Stimulated activated effector memory CD8-positive, alpha-beta T cell treated with anti-CD3 and anti-CD28 coated beads, Interleukin-12 subunit alpha, Interleukin-12 subunit beta, amount 100 ng/mL, for 72 hours (primary cell): ENCODE measurements around the gene GJA1.
"Not testable (repeated sequence)": the region's sequence is repeated elsewhere in the genome, so short reads cannot be mapped to it uniquely, and the experiment has no call there.

ENCODE experiments used
- ATAC-seq: fragments of 150-1000 bp; cut with Tn5 transposase; 2 replicates; pipeline ENCODE4 v1.10.0; 2021
- DNase-seq, 2 donors: peaks; one replicate each; pipeline ENCODE4 v3.0.0; 2021 to 2022; ENCODE audit warnings: low spot score in 2 of 2
- H3K27ac Mint-ChIP-seq: one replicate; pipeline ENCODE4 v1.8.0; 2022; ENCODE audit warnings: mild to moderate bottlenecking, mixed read lengths
- H3K36me3 Mint-ChIP-seq: one replicate; pipeline ENCODE4 v1.8.0; 2022; ENCODE audit warnings: mild to moderate bottlenecking, mixed read lengths
- H3K4me1 Mint-ChIP-seq: one replicate; pipeline ENCODE4 v1.8.0; 2022; ENCODE audit warnings: mixed read lengths
- H3K4me3 Mint-ChIP-seq: one replicate; pipeline ENCODE4 v1.8.0; 2022; ENCODE audit warnings: mild to moderate bottlenecking, mixed read lengths
- H3K9me3 Mint-ChIP-seq: one replicate; pipeline ENCODE4 v1.8.0; 2022; ENCODE audit warnings: mixed read lengths

GJA1 gene

GRCh38 chr6:121435444-121436069 is at the start of gene GJA1:
GJA1 (plus strand) TSS chr6:121435646; CDS start chr6:121446848, 11,202 bp downstream.
- ATAC-seq, result no peak
- no peak for DNase-seq
- Mint-ChIP-seq H3K9me3 (no peaks in the 10 kb centered on the region), H3K36me3 (no peaks in the 10 kb centered on the region), H3K4me3 (peak within 1 kb of the TSS; percentile 72), H3K27ac (no peak within 1 kb of the TSS), H3K4me1 (peaks cover 11% of the 10 kb centered on the region)

- not testable (repeated sequence) for H3K4me3 Mint-ChIP-seq, H3K27ac Mint-ChIP-seq, ATAC-seq, H3K9me3 Mint-ChIP-seq, H3K4me1 Mint-ChIP-seq, DNase-seq, H3K36me3 Mint-ChIP-seq
Measured at GRCh38 chr6:121386551-121386950, 48.9 kb upstream of the GJA1 start.

- Mint-ChIP-seq H3K9me3 (no peaks in the 10 kb centered on the region), H3K4me3 (no peak overlapping the region), H3K27ac (no peak overlapping the region), H3K4me1 (no peaks in the 10 kb centered on the region), H3K36me3 (no peaks in the 10 kb centered on the region)
- DNase-seq, result no peak
- peak; percentile 22 for ATAC-seq
Measured at GRCh38 chr6:121389419-121389818, 46.0 kb upstream of the GJA1 start.

- H3K4me3 Mint-ChIP-seq, result no peak overlapping the region
- H3K4me1 Mint-ChIP-seq, result no peaks in the 10 kb centered on the region
- no peak overlapping the region for H3K27ac Mint-ChIP-seq
- DNase-seq (no peak), ATAC-seq (no peak)
- H3K36me3 Mint-ChIP-seq, result no peaks in the 10 kb centered on the region
- H3K9me3 Mint-ChIP-seq, result no peaks in the 10 kb centered on the region
Measured at GRCh38 chr6:121393731-121394505, 41.5 kb upstream of the GJA1 start.

- H3K27ac Mint-ChIP-seq, result no peak overlapping the region
- no peaks in the 10 kb centered on the region for H3K9me3 Mint-ChIP-seq
- ATAC-seq (no peak), DNase-seq (no peak)
- H3K4me3 Mint-ChIP-seq, result no peak overlapping the region
- H3K4me1 Mint-ChIP-seq, result no peaks in the 10 kb centered on the region
- H3K36me3 Mint-ChIP-seq, result no peaks in the 10 kb centered on the region
Measured at GRCh38 chr6:121395736-121396135, 39.7 kb upstream of the GJA1 start.

GRCh38 chr6:121397188-121397587 is 38.3 kb upstream of the GJA1 start:
- not testable (repeated sequence) for ATAC-seq, H3K4me3 Mint-ChIP-seq, H3K27ac Mint-ChIP-seq, DNase-seq, H3K36me3 Mint-ChIP-seq, H3K4me1 Mint-ChIP-seq, H3K9me3 Mint-ChIP-seq

GRCh38 chr6:121398127-121398526 is 37.3 kb upstream of the GJA1 start:
- no peak overlapping the region for H3K4me3 Mint-ChIP-seq
- H3K36me3 Mint-ChIP-seq, result no peaks in the 10 kb centered on the region
- ATAC-seq (no peak), DNase-seq (no peak)
- H3K9me3 Mint-ChIP-seq, result no peaks in the 10 kb centered on the region
- H3K4me1 Mint-ChIP-seq, result no peaks in the 10 kb centered on the region
- H3K27ac Mint-ChIP-seq, result no peak overlapping the region

- Mint-ChIP-seq H3K4me1 (no peaks in the 10 kb centered on the region), H3K27ac (no peak overlapping the region), H3K36me3 (no peaks in the 10 kb centered on the region), H3K9me3 (no peaks in the 10 kb centered on the region), H3K4me3 (no peak overlapping the region)
- DNase-seq (no peak), ATAC-seq (no peak)
Measured at GRCh38 chr6:121399966-121400365, 35.5 kb upstream of the GJA1 start.

GRCh38 chr6:121403964-121404363 is 31.5 kb upstream of the GJA1 start:
- Mint-ChIP-seq H3K4me1 (no peaks in the 10 kb centered on the region), H3K9me3 (no peaks in the 10 kb centered on the region), H3K27ac (no peak overlapping the region), H3K36me3 (no peaks in the 10 kb centered on the region), H3K4me3 (no peak overlapping the region)
- ATAC-seq, result no peak
- DNase-seq, result no peak

- no peaks in the 10 kb centered on the region for H3K9me3 Mint-ChIP-seq
- no peak overlapping the region for H3K4me3 Mint-ChIP-seq
- H3K27ac Mint-ChIP-seq, result no peak overlapping the region
- ATAC-seq (no peak), DNase-seq (no peak)
- no peaks in the 10 kb centered on the region for H3K36me3 Mint-ChIP-seq
- no peaks in the 10 kb centered on the region for H3K4me1 Mint-ChIP-seq
Measured at GRCh38 chr6:121405306-121405705, 30.1 kb upstream of the GJA1 start.

- no peaks in the 10 kb centered on the region for H3K9me3 Mint-ChIP-seq
- H3K36me3 Mint-ChIP-seq, result no peaks in the 10 kb centered on the region
- no peak overlapping the region for H3K27ac Mint-ChIP-seq
- no peak for ATAC-seq
- no peak for DNase-seq
- no peaks in the 10 kb centered on the region for H3K4me1 Mint-ChIP-seq
- no peak overlapping the region for H3K4me3 Mint-ChIP-seq
Measured at GRCh38 chr6:121408321-121408720, 27.1 kb upstream of the GJA1 start.

GRCh38 chr6:121413879-121414278 is 21.6 kb upstream of the GJA1 start:
- Mint-ChIP-seq H3K9me3 (no peaks in the 10 kb centered on the region), H3K4me3 (no peak overlapping the region), H3K36me3 (no peaks in the 10 kb centered on the region), H3K27ac (no peak overlapping the region), H3K4me1 (no peaks in the 10 kb centered on the region)
- ATAC-seq (no peak), DNase-seq (no peak)

- H3K4me3 Mint-ChIP-seq, result no peak overlapping the region
- no peak for DNase-seq
- no peak for ATAC-seq
- no peaks in the 10 kb centered on the region for H3K9me3 Mint-ChIP-seq
- no peaks in the 10 kb centered on the region for H3K4me1 Mint-ChIP-seq
- no peak overlapping the region for H3K27ac Mint-ChIP-seq
- H3K36me3 Mint-ChIP-seq, result no peaks in the 10 kb centered on the region
Measured at GRCh38 chr6:121418346-121418745, 17.1 kb upstream of the GJA1 start.

GRCh38 chr6:121426686-121427085 is 8.8 kb upstream of the GJA1 start:
- no peak overlapping the region for H3K4me3 Mint-ChIP-seq
- no peak for ATAC-seq

GRCh38 chr6:121428872-121429756 is 6.3 kb upstream of the GJA1 start:
- Mint-ChIP-seq H3K4me1 (no peaks in the 10 kb centered on the region), H3K36me3 (no peaks in the 10 kb centered on the region), H3K9me3 (no peaks in the 10 kb centered on the region), H3K27ac (no peak overlapping the region), H3K4me3 (no peak overlapping the region)
- DNase-seq (no peak), ATAC-seq (no peak)

More at GRCh38 chr6:121426686-121427085, 8.8 kb upstream of the GJA1 start:
- Mint-ChIP-seq H3K27ac (no peak overlapping the region), H3K9me3 (no peaks in the 10 kb centered on the region), H3K4me1 (no peaks in the 10 kb centered on the region), H3K36me3 (no peaks in the 10 kb centered on the region)
- DNase-seq, result no peak
